Mucosa of gallbladder (tissue), 1 donor: ENCODE data around the gene POMGNT1. TPM values are rescaled to one million over a fixed set of nuclear protein-coding genes. Genes with fewer than 3 reads are reported as not detected.

Experiments used
- DNase-seq: peaks from one replicate; pipeline ENCODE4 v3.0.0-alpha.2; 2020; ENCODE audit warnings: low spot score
- total RNA-seq: library from RNA; stranded (reverse); gene quantifications from one replicate; pipeline ENCODE4 v1.2.1, GENCODE V29; 2021
- donor health status: DM: no; HTN: no; CAD: no.

POMGNT1 gene
- total RNA-seq, 1 donor from 2014 or later: 83.3 TPM

GRCh38 chr1:46157916-46158311, 40.3 kb downstream of the POMGNT1 start:
- DNase-seq: no peak

GRCh38 chr1:46153732-46154131, 44.5 kb downstream of the POMGNT1 start:
- no peak for DNase-seq

DNA sequence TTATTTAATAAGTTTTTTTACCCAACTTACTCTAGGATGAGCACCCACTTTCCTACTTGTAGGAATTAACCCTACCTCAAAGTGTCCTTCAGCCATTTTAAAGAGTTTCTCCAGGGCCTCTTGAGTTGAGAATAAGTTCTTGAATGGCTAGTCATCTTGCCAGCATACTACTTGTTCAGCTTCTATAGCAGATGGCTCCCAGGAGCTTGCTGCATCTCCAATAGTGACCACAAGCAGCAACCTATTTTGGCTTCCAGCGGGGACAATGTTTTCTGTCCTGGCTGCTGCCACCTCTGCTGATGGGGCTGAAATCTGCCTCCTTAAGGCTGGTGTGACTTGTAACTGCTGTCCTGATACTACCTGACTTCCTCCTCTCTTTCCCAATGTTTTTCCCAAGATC, 45.0 kb downstream of the POMGNT1 start:
- no peak for DNase-seq

- DNase-seq: no peak
These were observed 46.2 kb downstream of the POMGNT1 start for GRCh38 chr1:46152016-46152415.

- DNase-seq: no peak
These were observed 48.1 kb downstream of the POMGNT1 start for GRCh38 chr1:46150085-46150484.

DNA sequence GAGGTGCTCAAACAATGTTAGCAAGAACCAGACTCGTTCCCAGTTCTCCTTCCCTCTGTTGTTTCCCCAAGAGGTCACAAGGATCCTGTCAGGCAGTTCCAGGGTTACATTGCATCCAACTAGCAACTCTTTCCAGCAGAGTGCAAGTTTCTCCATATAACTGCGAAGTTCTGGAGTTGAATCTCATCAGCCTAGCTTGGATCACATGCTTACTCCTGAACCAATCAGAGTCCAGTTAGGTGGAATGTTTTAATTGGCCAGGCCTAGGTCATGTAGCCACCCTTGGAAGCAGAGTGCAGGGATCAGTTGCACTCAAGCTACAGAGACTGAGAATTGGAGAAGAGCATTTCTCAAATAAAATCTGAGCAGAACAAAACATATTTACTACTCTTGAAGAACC, 49.9 kb downstream of the POMGNT1 start:
- DNase-seq: no peak

Other genes with a start within 250 kb of the POMGNT1 start
- gene PIK3R3, start 65.8 kb downstream of the POMGNT1 start, total RNA-seq: 22.0 TPM
- gene TSPAN1, start 23.3 kb downstream of the POMGNT1 start, total RNA-seq: 137 TPM
- gene P3R3URF, start 21.9 kb downstream of the POMGNT1 start, total RNA-seq: not detected
- gene LURAP1, start 4.9 kb upstream of the POMGNT1 start, total RNA-seq: 2.4 TPM
- 0.81 TPM for gene RAD54L, start 49.3 kb upstream of the POMGNT1 start, total RNA-seq
- gene LRRC41, start 105.2 kb upstream of the POMGNT1 start, total RNA-seq: 72.5 TPM
- 240 TPM for gene UQCRH, start 105.3 kb upstream of the POMGNT1 start, total RNA-seq
- 26.3 TPM for gene NSUN4, start 142.4 kb upstream of the POMGNT1 start, total RNA-seq
- 48.1 TPM for gene FAAH, start 195.9 kb upstream of the POMGNT1 start, total RNA-seq